DOHH2 (cell line): Measurements from ENCODE around the gene WDR18.

Source experiments
- CTCF ChIP-seq: fragments of 200-600 bp; sonication (generic); IDR thresholded peaks from one replicate; pipeline ENCODE4 v1.5.1; 2014; ENCODE audit warnings: antibody characterized with exemption, mild to moderate bottlenecking, low read depth, low read length; ENCODE audit not compliant: poor library complexity, severe bottlenecking
- EZH2phosphoT487 ChIP-seq: fragments of 200-600 bp; sonication (generic); IDR thresholded peaks from 2 replicates; pipeline ENCODE4 v1.6.1; 2017; ENCODE audit warnings: borderline replicate concordance, mild to moderate bottlenecking, antibody characterized with exemption, low read length, moderate library complexity, mixed read lengths

GRCh38 chr19:1041272-1041834 is 57.2 kb downstream of the WDR18 start:
- TF ChIP-seq CTCF: no peak
- no peak for TF ChIP-seq EZH2phosphoT487
